ENCODE results near the gene VPS37B. TPM values are rescaled to one million over a fixed set of nuclear protein-coding genes. Genes with fewer than 3 reads are reported as not detected.

The VPS37B gene
- total and polyA plus RNA-seq, 2 of the 8 experiments (the other 6 are each of a cell fraction or from before 2014, with no cell fraction given), result 11.9 to 15.7 TPM

DNA sequence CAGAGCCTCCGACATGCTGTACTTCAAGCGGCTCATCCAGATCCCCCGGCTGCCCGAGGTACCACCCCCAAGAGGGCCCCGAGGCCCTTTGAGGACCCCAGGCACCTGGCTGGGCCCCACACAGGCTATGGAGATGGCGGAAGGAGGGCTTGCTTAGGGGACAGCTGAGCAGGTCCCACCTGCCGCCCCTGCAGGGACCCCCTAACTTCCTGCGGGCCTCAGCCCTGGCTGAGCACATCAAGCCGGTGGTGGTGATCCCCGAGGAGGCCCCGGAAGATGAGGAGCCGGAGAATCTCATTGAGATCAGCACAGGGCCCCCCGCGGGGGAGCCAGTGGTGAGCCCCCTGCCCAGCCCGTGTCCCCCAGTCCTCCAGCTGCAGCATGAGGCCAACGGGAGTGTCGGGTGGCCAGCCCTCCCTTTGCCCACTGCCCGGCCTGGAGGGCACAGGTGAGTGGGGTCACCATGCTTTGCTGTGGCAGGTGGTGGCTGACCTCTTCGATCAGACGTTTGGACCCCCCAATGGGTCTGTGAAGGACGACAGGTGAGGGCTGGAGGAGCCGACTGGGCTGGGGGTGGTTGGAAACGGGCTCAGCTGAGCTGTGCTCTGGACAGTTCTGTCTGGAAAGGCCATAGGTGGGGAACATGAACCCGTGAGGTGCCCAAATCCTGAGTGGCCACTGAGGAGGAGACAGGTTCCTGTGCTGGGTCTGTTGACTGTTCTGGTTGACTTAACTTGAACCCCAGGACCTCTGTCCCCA is 40.7 kb downstream of the VPS37B start (continued):
- no peak for TF ChIP-seq GTF2F1 (IDR thresholded peaks at IDR 0.05; ENCODE audit: borderline replicate concordance, low read depth, low read length)
- TF ChIP-seq FOSL1 (IDR thresholded peaks at IDR 0.05; ENCODE audit: insufficient read depth, low read depth, low read length), result no peak
- no peak for TF ChIP-seq RNF2 (IDR thresholded peaks at IDR 0.05; ENCODE audit: borderline replicate concordance, low read depth, low read length, missing control alignments, poor library complexity, severe bottlenecking)
- TF ChIP-seq CREB1 (IDR thresholded peaks at IDR 0.05), result no peak
- TF ChIP-seq POU5F1 (IDR thresholded peaks at IDR 0.05; ENCODE audit: low read depth, low read length), result no peak
- TF ChIP-seq CHD1 (IDR thresholded peaks at IDR 0.05; ENCODE audit: low read depth, low read length), result no peak
- TF ChIP-seq TAF1 (IDR thresholded peaks at IDR 0.05; ENCODE audit: low read depth, low read length), result no peak
- TF ChIP-seq, protein P1, sequence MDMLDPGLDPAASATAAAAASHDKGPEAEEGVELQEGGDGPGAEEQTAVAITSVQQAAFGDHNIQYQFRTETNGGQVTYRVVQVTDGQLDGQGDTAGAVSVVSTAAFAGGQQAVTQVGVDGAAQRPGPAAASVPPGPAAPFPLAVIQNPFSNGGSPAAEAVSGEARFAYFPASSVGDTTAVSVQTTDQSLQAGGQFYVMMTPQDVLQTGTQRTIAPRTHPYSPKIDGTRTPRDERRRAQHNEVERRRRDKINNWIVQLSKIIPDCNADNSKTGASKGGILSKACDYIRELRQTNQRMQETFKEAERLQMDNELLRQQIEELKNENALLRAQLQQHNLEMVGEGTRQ (IDR thresholded peaks at IDR 0.05; ENCODE audit: low read length), result no peak

All from H1 (cell line).